Cardiac muscle cell (in vitro differentiated cells and primary cell): ENCODE data around the gene CACNG8. TPM values are rescaled to one million over a fixed set of nuclear protein-coding genes. Genes with fewer than 3 reads are reported as not detected.
A peak's percentile ranks its signal among the peaks of the same experiment; 100 is the strongest.

ENCODE experiments used
- DNase-seq, 2 donors: peaks; one replicate each; pipeline versions ENCODE4 v3.0.0 to v3.0.0-alpha.2; 2010 to 2017; ENCODE audit warnings: low read depth in 1 of 2, low spot score in 1 of 2
- H3K27ac ChIP-seq: fragments of 200-600 bp; sonication (generic); 2 replicates; pipeline ENCODE4 v1.5.1; 2016
- H3K27me3 ChIP-seq: fragments of 200-600 bp; sonication (generic); 2 replicates; pipeline ENCODE4 v1.6.0; 2016; ENCODE audit warnings: control low read depth
- H3K36me3 ChIP-seq: fragments of 200-600 bp; sonication (generic); 2 replicates; pipeline ENCODE4 v1.5.1; 2016; ENCODE audit warnings: control low read depth
- H3K4me1 ChIP-seq: fragments of 200-600 bp; sonication (generic); 2 replicates; pipeline ENCODE4 v1.8.1; 2017; ENCODE audit warnings: low read depth, mild to moderate bottlenecking, mixed run types
- H3K4me3 ChIP-seq: fragments of 200-600 bp; sonication (generic); 2 replicates; pipeline ENCODE4 v1.5.1; 2016; ENCODE audit warnings: mild to moderate bottlenecking
- H3K9me3 ChIP-seq: fragments of 200-600 bp; sonication (generic); 2 replicates; pipeline ENCODE4 v1.5.1; 2017; ENCODE audit warnings: low read depth, mild to moderate bottlenecking, control low read depth
- CTCF ChIP-seq: IDR thresholded peaks from 2 replicates; pipeline ENCODE4 v1.5.1; 2012; ENCODE audit warnings: low read depth, mild to moderate bottlenecking, low read length
- polyA plus RNA-seq: library from polyadenylated mRNA; unstranded; fragments of >200 nt; fragmentation: Nextera tagmentation; extraction: Ambion mirVana; gene quantifications from 2 replicates; pipeline ENCODE4 v1.2.1, GENCODE V29; 2016
- total RNA-seq: library from RNA; depleted of rRNA; stranded (reverse); fragments of >200 nt; gene quantifications from 2 replicates; pipeline ENCODE4 v1.2.3, GENCODE V29; 2016

The CACNG8 gene
- total RNA-seq (0.77 and 1.4 TPM in 2 replicates), polyA plus RNA-seq (0.68 and 1.0 TPM in 2 replicates)

DNA sequence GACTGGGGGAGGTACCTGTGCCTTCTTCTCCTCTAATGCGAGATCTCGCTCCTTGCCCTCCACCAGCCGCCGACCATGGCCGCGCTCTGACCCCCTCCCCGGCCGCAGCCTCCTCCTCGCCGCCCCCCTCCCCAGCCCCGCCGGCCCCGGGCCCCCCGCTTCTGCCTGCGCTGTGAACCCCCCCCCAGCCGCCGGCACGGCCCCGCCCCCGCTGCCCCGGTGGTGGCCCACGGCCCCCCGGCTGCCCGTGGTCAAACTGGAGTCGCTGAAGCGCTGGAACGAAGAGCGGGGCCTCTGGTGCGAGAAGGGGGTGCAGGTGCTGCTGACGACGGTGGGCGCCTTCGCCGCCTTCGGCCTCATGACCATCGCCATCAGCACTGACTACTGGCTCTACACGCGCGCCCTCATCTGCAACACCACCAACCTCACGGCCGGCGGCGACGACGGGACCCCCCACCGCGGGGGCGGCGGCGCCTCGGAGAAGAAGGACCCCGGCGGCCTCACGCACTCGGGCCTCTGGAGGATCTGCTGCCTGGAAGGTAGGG is at the start of gene CACNG8:
Gene CACNG8 (plus strand): TSS at position 51 of the 545 bp plus-strand sequence.
- H3K27ac ChIP-seq: no peak within 1 kb of the TSS
- H3K36me3 ChIP-seq: no peaks in the 10 kb centered on the region
- DNase-seq: no peak
- H3K4me3 ChIP-seq: peak within 1 kb of the TSS; percentile 23
- TF ChIP-seq CTCF: no peak
- no peaks in the 10 kb centered on the region for H3K4me1 ChIP-seq
- peaks cover 70% of the 10 kb centered on the region for H3K27me3 ChIP-seq
- H3K9me3 ChIP-seq: no peaks in the 10 kb centered on the region

GRCh38 chr19:53915000-53915399 is 47.7 kb upstream of the CACNG8 start:
- TF ChIP-seq CTCF: no peak
- no peak for DNase-seq
- Histone ChIP-seq H3K4me1 (no peaks in the 10 kb centered on the region), H3K36me3 (no peaks in the 10 kb centered on the region), H3K27me3 (peaks cover 20% of the 10 kb centered on the region), H3K9me3 (no peaks in the 10 kb centered on the region), H3K4me3 (no peak overlapping the region), H3K27ac (no peak overlapping the region)

DNA sequence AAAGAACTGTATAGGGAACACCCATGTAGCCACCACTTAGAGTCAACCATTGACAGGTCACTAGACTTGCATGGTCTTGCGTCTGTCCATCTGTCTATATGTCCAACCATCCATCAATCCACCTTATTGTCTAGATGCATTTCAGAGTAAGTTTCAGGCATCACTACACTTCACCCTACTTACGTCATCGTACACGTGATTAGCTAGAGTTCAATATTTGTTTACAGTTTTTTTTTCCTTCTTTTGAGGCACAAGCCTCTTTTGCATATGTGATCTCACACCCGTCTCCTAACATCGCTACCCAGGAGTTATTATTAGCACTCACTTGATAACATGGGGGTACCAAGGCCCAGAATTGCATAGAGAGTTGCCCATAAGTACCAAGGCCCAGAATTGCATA is 46.7 kb upstream of the CACNG8 start:
- Histone ChIP-seq H3K27ac (no peak overlapping the region), H3K36me3 (no peaks in the 10 kb centered on the region), H3K4me1 (no peaks in the 10 kb centered on the region), H3K9me3 (no peaks in the 10 kb centered on the region), H3K4me3 (no peak overlapping the region), H3K27me3 (peaks cover 10% of the 10 kb centered on the region)
- DNase-seq: no peak
- TF ChIP-seq CTCF: no peak

DNA sequence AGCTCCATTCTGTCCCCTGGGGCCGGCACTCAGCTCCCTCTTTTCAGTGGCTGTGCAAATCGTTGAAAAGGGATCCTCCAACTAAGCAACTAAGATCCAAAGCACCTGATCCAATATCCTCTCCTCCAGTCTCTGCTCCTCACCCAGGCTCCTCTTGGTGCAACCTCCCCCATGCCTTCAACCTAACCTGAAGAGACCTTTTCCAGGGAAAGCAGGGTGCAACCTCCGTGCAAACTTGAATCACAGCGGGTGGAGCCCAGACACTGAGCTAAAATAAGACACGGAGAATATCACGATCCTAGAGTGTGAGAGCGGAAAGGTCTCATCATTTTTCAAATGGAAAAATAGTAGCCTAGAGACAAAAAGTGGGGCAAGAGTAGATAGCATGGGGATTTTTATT is 45.4 kb upstream of the CACNG8 start:
- H3K27ac ChIP-seq: no peak overlapping the region
- TF ChIP-seq CTCF: no peak
- DNase-seq: no peak
- H3K36me3 ChIP-seq: no peaks in the 10 kb centered on the region
- H3K9me3 ChIP-seq: no peaks in the 10 kb centered on the region
- no peaks in the 10 kb centered on the region for H3K4me1 ChIP-seq
- no peaks in the 10 kb centered on the region for H3K27me3 ChIP-seq
- no peak overlapping the region for H3K4me3 ChIP-seq

DNA sequence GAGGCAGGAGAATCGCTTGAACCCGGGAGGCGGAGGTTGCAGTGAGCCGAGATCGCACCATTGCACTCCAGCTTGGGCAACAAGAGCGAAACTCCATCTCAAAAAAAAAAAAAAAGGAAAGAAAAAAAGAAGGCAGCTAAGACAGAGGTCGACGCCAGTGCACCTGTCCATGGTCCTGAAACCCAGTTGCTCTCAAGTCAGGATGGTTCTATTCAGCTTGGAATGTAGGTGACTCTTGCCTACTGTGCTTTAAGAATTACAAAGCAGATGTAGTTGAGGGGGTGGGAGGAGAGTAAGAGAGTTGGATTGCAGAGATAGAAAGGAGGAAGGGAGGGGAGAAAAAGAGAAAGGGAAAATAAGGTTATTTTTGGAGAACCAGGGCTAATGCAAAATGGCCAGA is 35.0 kb upstream of the CACNG8 start:
- H3K4me3 ChIP-seq: no peak overlapping the region
- H3K36me3 ChIP-seq: no peaks in the 10 kb centered on the region
- DNase-seq: peak; percentile 79 to 91
- no peaks in the 10 kb centered on the region for H3K9me3 ChIP-seq
- no peak overlapping the region for H3K27ac ChIP-seq
- no peak for TF ChIP-seq CTCF
- no peaks in the 10 kb centered on the region for H3K27me3 ChIP-seq
- H3K4me1 ChIP-seq: no peaks in the 10 kb centered on the region
